Neutrophil (primary cell): ENCODE results near the gene NRM.
"Not testable (repeated sequence)": the region's sequence is repeated elsewhere in the genome, so short reads cannot be mapped to it uniquely, and the experiment has no call there.

Experiments used
- H3K27ac ChIP-seq: fragments of 200-600 bp; sonication (generic); 2 replicates; pipeline ENCODE4 v1.5.1; 2016; ENCODE audit warnings: mild to moderate bottlenecking, moderate library complexity
- H3K27me3 ChIP-seq: fragments of 200-600 bp; sonication (generic); 2 replicates; pipeline ENCODE4 v1.6.0; 2016; ENCODE audit warnings: mild to moderate bottlenecking
- H3K36me3 ChIP-seq: fragments of 200-600 bp; sonication (generic); 2 replicates; pipeline ENCODE4 v1.5.1; 2017
- H3K4me1 ChIP-seq, 2 experiments: fragments of 200-600 bp in 1 of 2; sonication (generic) in 1 of 2; 1 replicate in 1 of 2; 2 replicates in 1 of 2; pipeline versions ENCODE4 v1.5.1 to v1.6.1; 2013 to 2016; ENCODE audit warnings: low read depth in 1 of 2, low read length in 1 of 2, mild to moderate bottlenecking in 1 of 2, moderate library complexity in 1 of 2; ENCODE audit not compliant: control insufficient read depth in 1 of 2, insufficient read depth in 1 of 2
- H3K4me3 ChIP-seq, 2 experiments: fragments of 200-600 bp in 1 of 2; sonication (generic) in 1 of 2; 1 replicate in 1 of 2; 2 replicates in 1 of 2; pipeline ENCODE4 v1.5.1; 2013 to 2016; ENCODE audit warnings: low read depth in 1 of 2, low read length in 1 of 2, mild to moderate bottlenecking in 1 of 2, moderate library complexity in 1 of 2
- H3K9me3 ChIP-seq: fragments of 200-600 bp; sonication (generic); 2 replicates; pipeline ENCODE4 v1.5.1; 2016
- TF ChIP-seq, protein P1 (sequence below): fragments of 200-600 bp; sonication (generic); IDR thresholded peaks from 2 replicates; pipeline ENCODE4 v1.5.1; 2016; ENCODE audit warnings: antibody characterized with exemption

NRM gene

DNA sequence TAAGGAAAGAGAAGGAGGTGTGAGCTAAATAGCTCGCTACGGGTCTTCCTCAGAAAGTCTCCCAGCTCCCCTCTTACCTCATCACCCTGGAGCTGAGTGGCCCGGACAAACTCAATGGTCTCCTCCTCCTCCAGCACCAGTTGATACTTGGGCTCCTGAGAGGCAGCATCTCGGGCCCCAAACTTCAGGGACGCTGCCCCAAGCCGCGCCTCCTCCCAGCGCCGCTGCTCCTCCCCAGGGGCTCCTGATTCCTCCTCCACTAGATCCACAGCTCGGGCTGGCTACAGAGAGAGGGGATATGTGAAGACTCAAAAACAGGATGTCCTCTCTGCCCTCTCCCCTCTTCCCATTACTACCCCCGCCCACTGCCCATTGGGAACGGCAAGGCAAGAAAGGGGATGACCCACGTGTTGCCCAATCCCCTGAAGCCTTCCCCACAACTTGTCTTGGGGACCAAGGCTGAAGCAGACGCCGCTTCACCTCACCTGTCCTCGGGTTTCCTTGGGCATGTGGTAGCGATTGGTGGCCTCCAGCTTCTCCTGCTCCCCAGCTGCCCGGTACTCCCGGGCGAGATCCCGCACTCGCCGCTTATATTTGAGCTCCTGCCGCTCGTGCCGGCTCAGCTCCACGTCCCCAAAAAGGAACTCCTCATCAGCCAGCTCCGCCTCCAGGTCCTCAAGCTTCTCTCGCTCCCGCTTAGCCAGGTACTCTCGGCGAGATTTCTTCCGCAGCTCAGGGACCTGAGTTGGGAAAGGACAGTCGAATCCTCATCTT is 25.6 kb downstream of the NRM start:
- Histone ChIP-seq H3K9me3 (no peaks in the 10 kb centered on the region), H3K27me3 (no peaks in the 10 kb centered on the region), H3K4me3 (no peak overlapping the region), H3K36me3 (peaks cover 93% of the 10 kb centered on the region), H3K27ac (no peak overlapping the region), H3K4me1 (no peaks in the 10 kb centered on the region)
- TF ChIP-seq, protein P1, sequence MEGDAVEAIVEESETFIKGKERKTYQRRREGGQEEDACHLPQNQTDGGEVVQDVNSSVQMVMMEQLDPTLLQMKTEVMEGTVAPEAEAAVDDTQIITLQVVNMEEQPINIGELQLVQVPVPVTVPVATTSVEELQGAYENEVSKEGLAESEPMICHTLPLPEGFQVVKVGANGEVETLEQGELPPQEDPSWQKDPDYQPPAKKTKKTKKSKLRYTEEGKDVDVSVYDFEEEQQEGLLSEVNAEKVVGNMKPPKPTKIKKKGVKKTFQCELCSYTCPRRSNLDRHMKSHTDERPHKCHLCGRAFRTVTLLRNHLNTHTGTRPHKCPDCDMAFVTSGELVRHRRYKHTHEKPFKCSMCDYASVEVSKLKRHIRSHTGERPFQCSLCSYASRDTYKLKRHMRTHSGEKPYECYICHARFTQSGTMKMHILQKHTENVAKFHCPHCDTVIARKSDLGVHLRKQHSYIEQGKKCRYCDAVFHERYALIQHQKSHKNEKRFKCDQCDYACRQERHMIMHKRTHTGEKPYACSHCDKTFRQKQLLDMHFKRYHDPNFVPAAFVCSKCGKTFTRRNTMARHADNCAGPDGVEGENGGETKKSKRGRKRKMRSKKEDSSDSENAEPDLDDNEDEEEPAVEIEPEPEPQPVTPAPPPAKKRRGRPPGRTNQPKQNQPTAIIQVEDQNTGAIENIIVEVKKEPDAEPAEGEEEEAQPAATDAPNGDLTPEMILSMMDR = no peak

DNA sequence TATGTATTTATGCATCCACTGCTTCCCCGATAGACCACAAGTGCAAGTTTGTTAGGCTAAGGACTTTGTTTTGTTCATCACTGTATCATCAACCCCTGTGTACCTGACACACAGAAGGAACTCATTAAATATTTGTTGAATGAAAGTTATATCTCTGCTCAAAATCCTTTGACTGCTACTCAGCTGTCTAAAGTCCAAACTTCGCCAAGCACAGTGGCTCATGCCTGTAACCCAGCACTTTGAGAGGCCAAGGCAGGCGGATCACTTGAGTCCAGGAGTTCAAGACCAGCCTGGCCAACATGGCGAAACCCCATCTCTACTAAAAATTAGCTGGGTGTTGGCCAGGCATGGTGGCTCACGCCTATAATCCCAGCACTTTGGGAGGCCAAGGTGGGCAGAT is 32.9 kb downstream of the NRM start:
- H3K27me3 ChIP-seq, H3K4me3 ChIP-seq, H3K27ac ChIP-seq, H3K9me3 ChIP-seq: not testable (repeated sequence)
- H3K4me1 ChIP-seq = peaks cover 9 to 11% of the 10 kb centered on the region in 2 experiments
- H3K36me3 ChIP-seq = peaks cover 99% of the 10 kb centered on the region

DNA sequence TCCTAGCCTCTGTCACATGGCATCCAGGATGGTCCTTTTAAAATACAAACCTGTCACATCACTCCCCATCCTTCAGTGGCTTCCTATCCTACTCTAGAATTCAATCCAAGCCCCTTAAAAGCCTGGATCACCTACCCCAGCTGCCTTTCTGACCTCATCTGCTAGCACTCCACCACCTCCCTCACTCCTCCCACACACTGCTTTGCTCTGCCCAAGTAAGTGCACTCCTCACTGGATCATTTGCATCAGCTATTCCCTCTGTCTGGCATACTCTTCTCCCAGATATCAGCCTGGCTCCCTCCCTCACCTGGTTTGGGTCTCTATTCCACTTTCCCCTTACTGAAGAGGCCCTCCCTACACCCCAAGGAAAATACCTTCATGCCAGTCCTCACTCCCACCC is 33.3 kb downstream of the NRM start:
- no peak overlapping the region for H3K4me3 ChIP-seq
- H3K27ac ChIP-seq = no peak overlapping the region
- H3K4me1 ChIP-seq = peaks cover 9 to 11% of the 10 kb centered on the region in 2 experiments
- no peaks in the 10 kb centered on the region for H3K9me3 ChIP-seq
- H3K27me3 ChIP-seq = no peaks in the 10 kb centered on the region
- TF ChIP-seq, protein P1 = no peak
- H3K36me3 ChIP-seq = peaks cover 99% of the 10 kb centered on the region

DNA sequence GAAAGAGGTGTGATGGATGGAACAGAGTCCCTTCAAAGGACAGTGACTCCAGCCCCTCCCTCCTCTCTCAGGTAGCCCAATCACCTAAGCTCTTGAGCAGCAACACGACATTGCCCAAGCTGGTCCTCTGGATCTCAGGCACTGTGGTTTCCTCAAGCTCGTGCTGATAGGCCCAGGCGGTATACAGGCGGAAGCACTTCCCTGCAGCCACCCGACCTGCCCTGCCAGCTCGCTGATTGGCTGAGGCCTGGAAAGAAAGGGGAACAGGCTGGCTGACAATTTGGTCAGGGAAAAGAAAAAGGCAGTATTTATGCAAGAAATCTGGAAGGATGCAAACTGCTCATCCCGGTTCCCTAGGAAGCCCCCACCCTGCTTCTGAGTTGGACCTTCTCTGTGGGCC is 34.3 kb downstream of the NRM start:
- Histone ChIP-seq H3K36me3 (peaks cover 99% of the 10 kb centered on the region), H3K4me1 (peaks cover 9 to 11% of the 10 kb centered on the region in 2 experiments), H3K27me3 (no peaks in the 10 kb centered on the region), H3K4me3 (no peak overlapping the region), H3K27ac (peak overlapping the region; percentile 50), H3K9me3 (no peaks in the 10 kb centered on the region)
- TF ChIP-seq, protein P1 = no peak

DNA sequence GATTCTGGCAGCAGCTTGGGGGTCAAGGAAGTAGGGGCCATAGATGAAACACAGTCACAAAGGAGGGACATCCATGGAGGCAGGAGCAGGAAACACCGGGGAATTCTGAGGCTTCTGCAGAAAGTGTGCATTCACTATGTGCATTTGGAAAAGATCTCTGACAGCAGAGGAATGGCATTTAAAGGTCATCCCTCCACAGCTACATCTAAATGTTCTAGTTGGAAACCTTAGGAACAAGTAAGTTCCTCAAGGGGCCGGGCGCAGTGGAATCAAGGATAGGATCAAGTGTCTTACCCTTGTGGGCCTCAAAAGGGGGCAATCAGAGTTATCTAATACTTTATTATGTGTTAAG is 35.1 kb downstream of the NRM start:
- Histone ChIP-seq H3K4me1 (peaks cover 9 to 11% of the 10 kb centered on the region in 2 experiments), H3K4me3 (no peak overlapping the region), H3K27me3 (no peaks in the 10 kb centered on the region), H3K36me3 (peaks cover 99% of the 10 kb centered on the region), H3K9me3 (no peaks in the 10 kb centered on the region), H3K27ac (no peak overlapping the region)
- TF ChIP-seq, protein P1 = no peak

DNA sequence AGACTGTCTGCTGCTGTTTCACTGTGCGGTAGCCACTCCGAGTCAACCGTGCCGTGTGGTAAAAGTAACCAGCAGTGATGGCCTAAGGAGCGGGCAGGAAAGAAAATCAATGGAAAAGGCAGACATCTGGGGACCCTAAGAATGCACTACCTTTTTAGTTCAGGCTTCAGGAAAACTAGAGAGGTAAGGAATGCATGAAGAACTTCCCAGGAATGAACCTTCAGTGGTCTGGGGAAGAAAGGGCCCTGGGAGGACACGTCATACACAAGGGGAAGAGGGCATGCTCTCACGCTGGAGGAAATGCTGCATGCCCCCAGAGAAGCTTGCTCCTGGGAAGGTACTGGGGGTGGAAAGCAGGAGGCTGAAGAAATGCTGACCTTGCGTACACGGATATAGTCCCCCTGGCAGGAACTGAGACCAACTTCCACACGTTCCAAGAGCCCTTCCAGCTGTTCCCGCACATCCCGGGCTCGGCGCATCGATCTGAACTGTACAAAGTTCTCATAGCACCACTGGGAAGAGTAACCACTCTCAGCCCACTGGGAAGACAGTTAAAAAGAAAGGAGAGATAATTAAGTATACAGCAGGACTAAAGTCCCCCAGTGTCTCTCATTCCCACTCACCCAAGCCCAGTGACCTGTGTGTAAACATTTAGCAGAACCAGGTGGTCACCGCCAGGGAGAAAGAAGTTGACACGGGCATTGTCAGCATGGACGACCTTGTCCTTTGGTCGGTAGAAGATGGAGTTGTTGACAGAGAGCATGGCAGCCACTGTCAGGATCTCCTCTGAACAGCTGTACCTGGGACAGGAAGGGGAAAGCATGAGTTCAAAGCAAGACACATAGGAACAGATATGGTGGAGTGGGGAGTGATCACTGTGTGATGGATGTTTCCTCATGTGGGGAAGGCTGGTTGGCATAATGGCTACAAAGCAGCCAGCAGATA is 35.7 kb downstream of the NRM start:
- no peaks in the 10 kb centered on the region for H3K9me3 ChIP-seq
- H3K36me3 ChIP-seq = peaks cover 92% of the 10 kb centered on the region
- H3K4me3 ChIP-seq = no peak overlapping the region

More for the DNA sequence above, 35.7 kb downstream of the NRM start:
- TF ChIP-seq, protein P1 = no peak
- peaks cover 9 to 11% of the 10 kb centered on the region in 2 experiments for H3K4me1 ChIP-seq
- no peaks in the 10 kb centered on the region for H3K27me3 ChIP-seq
- H3K27ac ChIP-seq = no peak overlapping the region
